Stimulated activated naive CD4-positive, alpha-beta T cell (primary cell): Measurements from ENCODE around the gene MAP7.

Experiments
- DNase-seq, 6 experiments: peaks; one replicate each; lab custom pipeline; 2025; lab: John Stamatoyannopoulos, UW

Gene MAP7

DNA sequence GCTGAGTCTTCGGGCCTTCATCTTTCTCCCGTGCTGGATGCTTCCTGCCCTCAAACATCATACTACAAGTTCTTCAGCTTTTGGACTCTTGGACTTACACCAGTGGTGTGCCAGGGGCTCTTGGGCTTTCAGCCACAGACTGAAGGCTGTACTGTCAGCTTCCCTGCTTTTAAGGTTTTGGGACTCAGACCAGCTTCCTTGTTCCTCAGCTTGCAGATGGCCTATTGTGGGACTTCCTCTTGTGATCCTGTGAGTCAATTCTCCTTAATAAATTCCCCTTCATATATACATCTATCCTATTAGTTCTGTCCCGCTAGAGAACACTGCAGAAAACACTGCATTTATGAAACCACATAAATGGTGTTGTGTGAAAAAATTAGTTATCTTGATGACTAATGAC, 246.7 kb downstream of the MAP7 start:
- no peak for DNase-seq

GRCh38 chr6:136294621-136295020, 255.6 kb downstream of the MAP7 start:
- no peak for DNase-seq
